NOMO-1 treated with DMSO at 0.1 percent for 48 hours (cell line): ENCODE results near the gene GJA8.
"Not testable (repeated sequence)": the region's sequence is repeated elsewhere in the genome, so short reads cannot be mapped to it uniquely, and the experiment has no call there.

ENCODE experiments used
- DNase-seq: peaks from one replicate; lab custom pipeline; 2025; ENCODE audit not compliant: unreplicated experiment; lab: John Stamatoyannopoulos, UW

Gene GJA8

DNA sequence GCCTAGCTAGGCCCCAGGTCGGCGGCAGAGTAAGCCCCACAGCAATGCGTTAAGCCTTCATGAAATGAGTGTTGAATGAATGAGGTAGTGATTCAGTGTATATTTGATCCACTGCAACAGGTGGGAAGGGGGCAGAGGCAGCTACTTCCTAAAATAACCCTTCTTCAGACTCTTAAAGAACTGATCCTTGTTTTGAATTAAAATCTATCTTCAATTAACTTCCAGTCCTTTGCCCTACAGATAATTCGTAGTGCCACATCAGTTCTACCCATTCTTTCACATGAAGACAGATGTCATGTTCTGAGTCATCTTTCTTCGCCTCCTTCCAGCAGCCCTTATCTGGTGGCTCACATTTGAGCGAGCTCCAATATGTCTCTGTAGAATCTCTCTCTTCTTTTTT, 24.6 kb downstream of the GJA8 start:
- not testable (repeated sequence) for DNase-seq

DNA sequence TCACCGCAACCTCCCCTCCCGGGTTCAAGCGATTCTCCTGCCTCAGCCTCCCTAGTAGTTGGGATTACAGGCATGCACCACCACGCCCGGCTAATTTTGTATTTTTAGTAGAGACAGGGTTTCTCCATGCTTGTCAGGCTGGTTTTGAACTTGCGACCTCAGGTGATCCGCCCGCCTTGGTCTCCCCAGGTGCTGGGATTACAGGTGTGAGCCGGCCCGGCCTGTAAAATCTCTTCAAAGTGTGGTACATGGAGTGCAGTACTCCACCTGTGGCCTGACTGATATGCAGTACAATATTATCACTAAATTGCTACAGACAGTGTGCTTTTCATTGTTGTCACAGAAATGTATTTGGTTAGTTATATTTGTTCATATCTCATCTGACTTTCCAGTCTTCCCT, 25.1 kb downstream of the GJA8 start:
- DNase-seq: not testable (repeated sequence)

DNA sequence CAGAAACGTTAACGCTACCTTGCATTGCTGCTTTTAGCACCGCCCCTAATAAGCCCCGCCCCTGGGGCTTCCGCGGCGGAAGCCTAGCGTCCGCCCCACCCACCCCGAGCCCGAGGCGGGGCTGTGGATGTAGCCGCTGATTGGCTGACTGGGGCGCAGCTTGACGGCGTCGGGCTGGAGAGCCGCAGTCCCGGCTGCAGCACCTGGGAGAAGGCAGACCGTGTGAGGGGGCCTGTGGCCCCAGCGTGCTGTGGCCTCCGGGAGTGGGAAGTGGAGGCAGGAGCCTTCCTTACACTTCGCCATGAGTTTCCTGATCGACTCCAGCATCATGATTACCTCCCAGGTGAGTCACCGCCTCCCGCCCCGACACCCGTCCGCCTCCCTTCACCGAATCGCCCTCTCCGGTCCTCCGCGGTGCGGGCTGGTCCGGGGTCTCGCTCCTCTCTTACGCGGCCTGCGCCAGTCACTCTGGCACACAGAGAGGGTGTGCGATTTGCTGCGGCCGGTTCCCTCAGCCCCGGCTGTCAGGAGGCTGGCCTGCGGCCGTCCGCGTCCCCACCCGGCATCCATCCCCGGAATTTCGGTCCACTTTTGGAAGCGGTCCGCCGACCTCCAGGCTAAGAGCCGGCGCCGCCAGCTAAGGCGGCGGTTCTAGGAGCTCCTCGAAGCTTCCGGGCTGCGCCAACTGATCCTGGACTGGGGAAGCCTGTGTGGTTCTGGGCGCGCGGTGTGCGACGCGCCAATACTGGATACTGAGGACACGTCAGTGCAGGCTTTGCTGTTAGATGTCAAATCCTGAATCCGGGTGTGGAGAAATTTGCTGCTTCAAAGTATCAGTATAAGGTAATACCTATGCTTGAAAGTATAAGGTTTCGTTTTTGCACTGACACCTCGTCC, 25.9 kb downstream of the GJA8 start, which contains the start of gene GPR89B:
GPR89B (plus strand) TSS at position 185 of the 897 bp plus-strand sequence; CDS start at position 302, 117 bp downstream.
- peak; percentile 69 for DNase-seq

DNA sequence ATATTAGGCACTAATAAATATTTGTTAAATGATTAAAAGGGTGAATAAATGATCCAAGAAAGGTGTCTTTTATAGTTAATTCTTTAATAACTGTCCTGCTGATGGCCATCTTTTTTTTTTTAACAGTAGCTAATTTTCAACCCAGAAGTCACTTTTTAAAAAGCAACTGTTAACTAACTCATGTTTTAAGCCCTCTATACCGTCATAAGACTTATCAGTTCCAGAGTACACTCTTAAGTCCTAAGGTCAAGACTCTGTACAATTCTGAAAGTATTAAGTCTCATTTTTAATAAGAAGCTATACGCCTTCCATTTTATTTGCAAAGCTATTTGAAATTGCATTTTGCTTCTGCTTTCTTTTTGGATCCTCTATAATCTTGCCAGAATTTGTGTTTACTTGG, 28.5 kb downstream of the GJA8 start:
- DNase-seq: not testable (repeated sequence)

DNA sequence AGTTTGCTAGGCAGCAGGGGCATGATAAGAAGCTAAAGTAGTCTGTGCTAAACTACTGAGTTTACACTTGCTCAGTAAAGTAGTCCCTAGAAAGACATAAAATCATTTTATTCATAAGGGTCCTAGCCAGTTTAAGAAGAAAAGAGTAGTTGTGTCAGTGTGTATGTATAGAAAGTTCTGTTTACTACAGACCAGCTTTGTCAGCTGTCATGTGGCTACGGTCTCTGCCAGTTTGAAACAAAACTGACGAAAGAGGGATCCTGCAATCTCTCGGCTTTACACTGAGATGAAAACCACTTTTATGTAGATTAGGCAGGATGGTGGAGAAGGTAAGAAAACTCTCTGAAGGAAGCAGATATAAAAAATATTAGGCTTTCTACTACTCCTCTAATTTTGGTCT, 32.7 kb downstream of the GJA8 start:
- DNase-seq: not testable (repeated sequence)

DNA sequence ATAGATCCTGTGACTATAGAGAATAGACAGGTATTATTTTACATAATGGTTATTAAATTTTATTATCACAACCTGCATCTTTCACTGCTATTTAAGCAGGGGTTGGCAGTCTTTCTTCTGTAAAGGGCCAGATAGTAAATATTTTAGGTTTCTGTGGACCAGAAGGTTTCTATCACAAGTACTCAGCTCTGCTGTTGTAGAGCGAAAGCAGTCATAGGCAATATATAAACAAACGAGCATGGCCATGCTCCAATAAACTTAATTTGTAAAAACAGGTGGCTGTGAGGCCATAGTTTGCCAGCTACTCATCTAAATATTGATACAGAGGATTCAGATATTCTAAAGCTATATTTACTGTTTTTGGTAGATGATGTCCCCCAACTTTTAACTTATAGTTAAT, 37.9 kb downstream of the GJA8 start:
- DNase-seq: not testable (repeated sequence)

DNA sequence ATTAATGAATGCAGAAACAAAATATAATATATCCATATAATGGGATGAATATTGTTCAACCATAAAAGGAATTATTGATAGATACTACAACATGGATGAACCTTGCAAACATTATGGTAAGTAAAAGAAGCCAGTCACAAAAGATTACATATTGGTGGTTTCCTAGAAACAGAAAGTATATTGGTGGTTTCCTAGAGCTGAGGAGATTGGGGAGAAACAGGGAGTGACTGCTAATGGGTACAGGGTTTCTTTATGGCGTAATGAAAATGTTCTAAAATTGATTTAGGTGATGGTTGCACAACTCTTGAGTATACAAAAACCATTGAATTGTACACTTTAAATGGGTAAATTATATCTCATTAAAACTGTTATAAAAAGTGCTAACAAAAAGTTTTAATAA, 40.0 kb downstream of the GJA8 start:
- DNase-seq: not testable (repeated sequence)

DNA sequence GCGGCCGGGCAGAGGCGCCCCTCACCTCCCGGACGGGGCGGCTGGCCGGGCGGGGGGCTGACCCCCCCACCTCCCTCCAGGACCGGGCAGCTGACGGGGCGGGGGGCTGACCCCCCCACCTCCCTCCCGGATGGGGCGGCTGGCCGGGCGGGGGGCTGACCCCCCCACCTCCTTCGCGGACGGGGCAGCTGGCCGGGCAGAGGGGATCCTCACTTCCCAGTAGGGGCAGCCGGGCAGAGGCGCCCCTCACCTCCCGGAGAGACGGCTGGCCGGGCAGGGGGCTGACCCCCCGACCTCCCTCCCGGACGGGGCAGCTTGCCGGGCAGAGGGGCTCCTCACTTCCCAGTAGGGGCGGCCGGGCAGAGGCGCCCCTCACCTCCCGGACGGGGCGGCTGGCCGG, 46.9 kb downstream of the GJA8 start:
- DNase-seq: not testable (repeated sequence)
